GM10266 (cell line): ENCODE data around the gene PTPRN2.

ENCODE experiments used
- DNase-seq: peaks from one replicate; pipeline ENCODE4 v3.0.0; 2012; ENCODE audit errors: extremely low spot score
- CTCF ChIP-seq: IDR thresholded peaks from 2 replicates; pipeline ENCODE4 v1.5.1; 2012; ENCODE audit warnings: mild to moderate bottlenecking, low read depth; ENCODE audit not compliant: control insufficient read depth, insufficient read depth; ENCODE audit errors: missing control alignments

PTPRN2 gene

DNA sequence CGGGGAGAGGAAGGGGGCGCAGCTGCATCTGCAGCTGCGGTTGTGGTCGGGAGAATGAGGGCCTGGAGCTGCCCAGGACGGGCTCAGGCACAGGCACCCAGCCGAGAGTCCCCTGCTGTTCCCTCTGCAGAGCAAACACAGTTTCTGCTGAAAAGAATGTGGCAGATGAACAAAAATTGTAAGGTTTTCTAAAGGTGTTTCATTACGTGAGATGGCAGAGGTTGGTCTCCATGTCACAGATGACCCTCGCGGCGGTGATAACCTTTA lies 794.6 kb downstream of the PTPRN2 start:
- DNase-seq: no peak
- no peak for TF ChIP-seq CTCF

- DNase-seq: no peak
Observed at GRCh38 chr7:157792241-157793086, 795.2 kb downstream of the PTPRN2 start.

DNA sequence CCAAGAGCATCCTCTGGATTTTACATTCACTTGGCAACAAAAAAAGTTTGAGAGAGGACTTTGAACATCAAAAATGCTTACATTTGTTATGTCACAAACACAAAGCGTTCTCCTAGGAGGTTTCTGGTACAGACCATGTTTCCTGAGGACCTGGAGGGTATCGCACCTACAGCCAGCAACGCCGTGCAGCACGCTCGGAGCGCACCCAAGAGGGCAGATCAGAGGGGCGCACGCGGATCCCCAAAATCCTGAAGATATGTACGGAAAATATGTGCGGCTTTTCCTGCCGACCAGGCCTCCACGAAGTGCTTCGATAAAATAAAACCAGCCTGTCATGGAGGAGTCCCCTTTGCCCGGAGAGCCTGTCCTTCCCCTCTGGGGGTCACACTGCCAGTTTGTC lies 796.0 kb downstream of the PTPRN2 start:
- no peak for TF ChIP-seq CTCF
- no peak for DNase-seq

More at GRCh38 chr7:157792241-157793086, 795.2 kb downstream of the PTPRN2 start:
- no peak for TF ChIP-seq CTCF

DNA sequence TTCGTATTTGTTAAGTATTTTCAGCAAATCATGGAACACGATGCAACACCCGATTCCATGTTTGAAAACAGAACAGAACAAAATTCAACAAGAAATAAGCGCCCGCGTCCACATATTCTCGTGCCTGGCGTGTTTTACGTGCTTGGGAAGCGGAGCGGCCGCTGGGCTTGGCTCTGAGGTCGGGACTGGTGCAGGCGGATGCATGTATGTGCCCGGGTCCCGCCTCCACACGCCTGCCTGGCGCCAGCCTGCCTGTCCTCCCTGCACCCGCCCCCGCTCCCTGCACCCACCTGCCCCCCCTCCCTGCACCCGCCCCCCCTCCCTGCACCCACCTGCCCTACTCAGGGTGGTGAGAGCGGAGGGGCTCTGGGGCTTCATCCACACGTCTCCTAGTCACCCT lies 796.4 kb downstream of the PTPRN2 start:
- no peak for TF ChIP-seq CTCF
- DNase-seq: no peak

DNA sequence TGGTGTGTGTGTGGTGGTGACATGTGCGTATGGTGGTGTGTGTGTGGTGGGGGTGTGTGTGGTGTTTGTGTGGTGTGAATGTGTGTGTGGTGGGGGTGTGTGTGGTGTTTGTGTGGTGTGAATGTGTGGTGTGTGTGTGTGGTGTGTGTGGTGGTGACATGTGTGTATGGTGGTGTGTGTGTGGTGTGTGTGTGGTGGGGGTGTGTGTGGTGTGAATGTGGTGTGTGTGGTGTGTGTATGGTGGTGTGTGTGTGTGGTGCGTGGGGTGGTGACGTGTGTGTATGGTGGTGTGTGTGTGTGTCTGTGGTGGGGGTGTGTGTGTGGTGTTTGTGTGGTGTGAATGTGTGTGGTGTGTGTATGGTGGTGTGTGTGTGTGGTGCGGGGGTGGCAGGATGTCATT lies 797.7 kb downstream of the PTPRN2 start:
- no peak for DNase-seq

DNA sequence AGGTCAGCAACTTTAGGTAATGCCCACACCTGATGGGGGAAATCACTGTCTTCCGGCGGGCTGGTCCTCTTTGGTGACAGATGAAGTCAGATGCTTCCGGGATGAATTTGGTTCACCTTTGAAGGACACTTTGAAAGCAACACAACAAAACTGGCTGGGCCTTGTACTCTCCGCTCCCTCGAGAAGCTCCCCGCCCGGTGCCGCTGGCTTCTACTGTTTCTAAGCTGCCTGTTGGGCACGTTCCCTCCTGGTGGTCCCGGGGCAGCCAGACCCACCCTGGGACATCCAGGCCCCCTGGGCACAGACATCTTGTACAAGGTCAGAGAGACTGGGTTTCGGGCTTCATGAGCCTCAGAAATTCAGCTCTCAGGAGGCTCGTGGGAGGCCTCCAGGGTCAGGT lies 798.5 kb downstream of the PTPRN2 start:
- no peak for DNase-seq
- no peak for TF ChIP-seq CTCF

More for the DNA sequence above, 797.7 kb downstream of the PTPRN2 start:
- TF ChIP-seq CTCF: no peak

GRCh38 chr7:157788573-157788972 lies 799.0 kb downstream of the PTPRN2 start:
- no peak for TF ChIP-seq CTCF
- no peak for DNase-seq
